ENCODE measurements around the gene KLF15.

Gene KLF15

GRCh38 chr3:126357295-126358037, at the start of gene KLF15:
KLF15 (minus strand) TSS chr3:126357408; CDS start chr3:126352922, 4,486 bp downstream.
- peaks cover 0 to 7% of the 10 kb centered on the region in 2 donors for H3K9me3 ChIP-seq (ENCODE audit: control insufficient read depth in 1 of 2, low read length in 2 of 2)
- H3K4me3 ChIP-seq (ENCODE audit: low read depth in 1 of 2, low read length in 2 of 2), result peak within 1 kb of the TSS; percentile 66 to 77
- peaks cover 5 to 14% of the 10 kb centered on the region in 2 donors for H3K4me1 ChIP-seq (ENCODE audit: control insufficient read depth in 1 of 2, insufficient read depth in 2 of 2, low read length in 2 of 2)
- no peaks in the 10 kb centered on the region for H3K27me3 ChIP-seq (ENCODE audit: low read depth, low read length)
- H3K36me3 ChIP-seq (ENCODE audit: control insufficient read depth in 1 of 2, insufficient read depth in 2 of 2, low read length in 2 of 2), result peaks cover 0 to 1% of the 10 kb centered on the region in 2 donors
- peak within 1 kb of the TSS; percentile 60 for H3K27ac ChIP-seq (ENCODE audit: low read length)

- Histone ChIP-seq H3K9me3 (ENCODE audit: control insufficient read depth in 1 of 2, low read length in 2 of 2) (peaks cover 0 to 7% of the 10 kb centered on the region in 2 donors), H3K27ac (ENCODE audit: low read length) (no peak overlapping the region), H3K36me3 (ENCODE audit: control insufficient read depth in 1 of 2, insufficient read depth in 2 of 2, low read length in 2 of 2) (no peaks in the 10 kb centered on the region), H3K27me3 (ENCODE audit: low read depth, low read length) (no peaks in the 10 kb centered on the region), H3K4me3 (ENCODE audit: low read depth in 1 of 2, low read length in 2 of 2) (no peak overlapping the region), H3K4me1 (ENCODE audit: control insufficient read depth in 1 of 2, insufficient read depth in 2 of 2, low read length in 2 of 2) (no peaks in the 10 kb centered on the region)
Observed at GRCh38 chr3:126406389-126407296, 49.4 kb upstream of the KLF15 start.

GRCh38 chr3:126402666-126403302, 45.6 kb upstream of the KLF15 start:
- Histone ChIP-seq H3K36me3 (ENCODE audit: control insufficient read depth in 1 of 2, insufficient read depth in 2 of 2, low read length in 2 of 2) (no peaks in the 10 kb centered on the region), H3K4me1 (ENCODE audit: control insufficient read depth in 1 of 2, insufficient read depth in 2 of 2, low read length in 2 of 2) (no peaks in the 10 kb centered on the region), H3K27me3 (ENCODE audit: low read depth, low read length) (no peaks in the 10 kb centered on the region), H3K9me3 (ENCODE audit: control insufficient read depth in 1 of 2, low read length in 2 of 2) (peaks cover 0 to 7% of the 10 kb centered on the region in 2 donors), H3K27ac (ENCODE audit: low read length) (no peak overlapping the region), H3K4me3 (ENCODE audit: low read depth in 1 of 2, low read length in 2 of 2) (no peak overlapping the region)

- H3K27me3 ChIP-seq (ENCODE audit: low read depth, low read length), result no peaks in the 10 kb centered on the region
- H3K36me3 ChIP-seq (ENCODE audit: control insufficient read depth in 1 of 2, insufficient read depth in 2 of 2, low read length in 2 of 2), result no peaks in the 10 kb centered on the region
- no peak overlapping the region for H3K4me3 ChIP-seq (ENCODE audit: low read depth in 1 of 2, low read length in 2 of 2)
- H3K4me1 ChIP-seq (ENCODE audit: control insufficient read depth in 1 of 2, insufficient read depth in 2 of 2, low read length in 2 of 2), result no peaks in the 10 kb centered on the region
- H3K9me3 ChIP-seq (ENCODE audit: control insufficient read depth in 1 of 2, low read length in 2 of 2), result peaks cover 0 to 3% of the 10 kb centered on the region in 2 donors
- H3K27ac ChIP-seq (ENCODE audit: low read length), result no peak overlapping the region
Observed at GRCh38 chr3:126402178-126402577, 45.0 kb upstream of the KLF15 start.

- no peak overlapping the region for H3K4me3 ChIP-seq (ENCODE audit: low read depth in 1 of 2, low read length in 2 of 2)
- H3K27ac ChIP-seq (ENCODE audit: low read length), result no peak overlapping the region
- H3K4me1 ChIP-seq (ENCODE audit: control insufficient read depth in 1 of 2, insufficient read depth in 2 of 2, low read length in 2 of 2), result no peaks in the 10 kb centered on the region
- no peaks in the 10 kb centered on the region for H3K9me3 ChIP-seq (ENCODE audit: control insufficient read depth in 1 of 2, low read length in 2 of 2)
- H3K27me3 ChIP-seq (ENCODE audit: low read depth, low read length), result no peaks in the 10 kb centered on the region
- H3K36me3 ChIP-seq (ENCODE audit: control insufficient read depth in 1 of 2, insufficient read depth in 2 of 2, low read length in 2 of 2), result no peaks in the 10 kb centered on the region
Observed at GRCh38 chr3:126401611-126402160, 44.5 kb upstream of the KLF15 start.

- Histone ChIP-seq H3K4me1 (ENCODE audit: control insufficient read depth in 1 of 2, insufficient read depth in 2 of 2, low read length in 2 of 2) (peaks cover 0 to 4% of the 10 kb centered on the region in 2 donors), H3K4me3 (ENCODE audit: low read depth in 1 of 2, low read length in 2 of 2) (no peak overlapping the region), H3K27ac (ENCODE audit: low read length) (no peak overlapping the region), H3K36me3 (ENCODE audit: control insufficient read depth in 1 of 2, insufficient read depth in 2 of 2, low read length in 2 of 2) (no peaks in the 10 kb centered on the region), H3K27me3 (ENCODE audit: low read depth, low read length) (no peaks in the 10 kb centered on the region), H3K9me3 (ENCODE audit: control insufficient read depth in 1 of 2, low read length in 2 of 2) (no peaks in the 10 kb centered on the region)
Observed at GRCh38 chr3:126399756-126400155, 42.5 kb upstream of the KLF15 start.

GRCh38 chr3:126399351-126399735, 42.1 kb upstream of the KLF15 start:
- Histone ChIP-seq H3K27me3 (ENCODE audit: low read depth, low read length) (no peaks in the 10 kb centered on the region), H3K9me3 (ENCODE audit: control insufficient read depth in 1 of 2, low read length in 2 of 2) (no peaks in the 10 kb centered on the region), H3K4me1 (ENCODE audit: control insufficient read depth in 1 of 2, insufficient read depth in 2 of 2, low read length in 2 of 2) (peaks cover 0 to 8% of the 10 kb centered on the region in 2 donors), H3K27ac (ENCODE audit: low read length) (no peak overlapping the region), H3K4me3 (ENCODE audit: low read depth in 1 of 2, low read length in 2 of 2) (no peak overlapping the region), H3K36me3 (ENCODE audit: control insufficient read depth in 1 of 2, insufficient read depth in 2 of 2, low read length in 2 of 2) (no peaks in the 10 kb centered on the region)

- H3K4me1 ChIP-seq (ENCODE audit: control insufficient read depth in 1 of 2, insufficient read depth in 2 of 2, low read length in 2 of 2), result peaks cover 0 to 8% of the 10 kb centered on the region in 2 donors
- H3K36me3 ChIP-seq (ENCODE audit: control insufficient read depth in 1 of 2, insufficient read depth in 2 of 2, low read length in 2 of 2), result no peaks in the 10 kb centered on the region
- H3K27ac ChIP-seq (ENCODE audit: low read length), result no peak overlapping the region
- no peaks in the 10 kb centered on the region for H3K9me3 ChIP-seq (ENCODE audit: control insufficient read depth in 1 of 2, low read length in 2 of 2)
- no peak overlapping the region for H3K4me3 ChIP-seq (ENCODE audit: low read depth in 1 of 2, low read length in 2 of 2)
- no peaks in the 10 kb centered on the region for H3K27me3 ChIP-seq (ENCODE audit: low read depth, low read length)
Observed at GRCh38 chr3:126398423-126399350, 41.5 kb upstream of the KLF15 start.

- Histone ChIP-seq H3K27me3 (ENCODE audit: low read depth, low read length) (no peaks in the 10 kb centered on the region), H3K36me3 (ENCODE audit: control insufficient read depth in 1 of 2, insufficient read depth in 2 of 2, low read length in 2 of 2) (no peaks in the 10 kb centered on the region), H3K4me3 (ENCODE audit: low read depth in 1 of 2, low read length in 2 of 2) (no peak overlapping the region), H3K9me3 (ENCODE audit: control insufficient read depth in 1 of 2, low read length in 2 of 2) (no peaks in the 10 kb centered on the region), H3K4me1 (ENCODE audit: control insufficient read depth in 1 of 2, insufficient read depth in 2 of 2, low read length in 2 of 2) (peaks cover 0 to 8% of the 10 kb centered on the region in 2 donors), H3K27ac (ENCODE audit: low read length) (no peak overlapping the region)
Observed at GRCh38 chr3:126397610-126398422, 40.6 kb upstream of the KLF15 start.

- H3K4me3 ChIP-seq (ENCODE audit: low read depth in 1 of 2, low read length in 2 of 2), result no peak overlapping the region
- H3K9me3 ChIP-seq (ENCODE audit: control insufficient read depth in 1 of 2, low read length in 2 of 2), result no peaks in the 10 kb centered on the region
- peaks cover 0 to 8% of the 10 kb centered on the region in 2 donors for H3K4me1 ChIP-seq (ENCODE audit: control insufficient read depth in 1 of 2, insufficient read depth in 2 of 2, low read length in 2 of 2)
- H3K27me3 ChIP-seq (ENCODE audit: low read depth, low read length), result no peaks in the 10 kb centered on the region
- no peaks in the 10 kb centered on the region for H3K36me3 ChIP-seq (ENCODE audit: control insufficient read depth in 1 of 2, insufficient read depth in 2 of 2, low read length in 2 of 2)
- H3K27ac ChIP-seq (ENCODE audit: low read length), result no peak overlapping the region
Observed at GRCh38 chr3:126396536-126396935, 39.3 kb upstream of the KLF15 start.
